ENCODE results near the gene PLXNB2.

GRCh38 chr22:50308986-50309600 is 1.6 kb upstream of the PLXNB2 start:
- TF ChIP-seq CTCF (IDR thresholded peaks at IDR 0.05) = no peak
- TF ChIP-seq POLR2A (IDR thresholded peaks at IDR 0.05) = no peak

All from vagina (tissue), 2 donors.